ENCODE data around the gene SLF2.

Gene SLF2

GRCh38 chr10:100887761-100888296 lies 24.9 kb upstream of the SLF2 start:
- peaks cover 42% of the 10 kb centered on the region for H3K27me3 Mint-ChIP-seq
- H3K27ac Mint-ChIP-seq: no peak overlapping the region
- H3K4me3 Mint-ChIP-seq: no peak overlapping the region
- no peaks in the 10 kb centered on the region for H3K36me3 Mint-ChIP-seq
- no peaks in the 10 kb centered on the region for H3K4me1 Mint-ChIP-seq
- no peaks in the 10 kb centered on the region for H3K9me3 Mint-ChIP-seq
- no peak for ATAC-seq

GRCh38 chr10:100888957-100889356 lies 23.8 kb upstream of the SLF2 start:
- no peak for ATAC-seq
- H3K36me3 Mint-ChIP-seq: no peaks in the 10 kb centered on the region
- H3K9me3 Mint-ChIP-seq: no peaks in the 10 kb centered on the region
- H3K4me3 Mint-ChIP-seq: no peak overlapping the region
- H3K27me3 Mint-ChIP-seq: peaks cover 40% of the 10 kb centered on the region
- H3K4me1 Mint-ChIP-seq: no peaks in the 10 kb centered on the region
- no peak overlapping the region for H3K27ac Mint-ChIP-seq

GRCh38 chr10:100889546-100889945 lies 23.2 kb upstream of the SLF2 start:
- Mint-ChIP-seq H3K27ac (no peak overlapping the region), H3K4me3 (no peak overlapping the region), H3K27me3 (peaks cover 40% of the 10 kb centered on the region), H3K9me3 (no peaks in the 10 kb centered on the region), H3K36me3 (no peaks in the 10 kb centered on the region), H3K4me1 (no peaks in the 10 kb centered on the region)
- ATAC-seq: no peak

GRCh38 chr10:100890141-100890672 lies 22.6 kb upstream of the SLF2 start:
- no peak for ATAC-seq
- H3K27me3 Mint-ChIP-seq: peaks cover 40% of the 10 kb centered on the region
- H3K27ac Mint-ChIP-seq: no peak overlapping the region
- H3K4me3 Mint-ChIP-seq: no peak overlapping the region
- H3K4me1 Mint-ChIP-seq: peaks cover 4% of the 10 kb centered on the region
- no peaks in the 10 kb centered on the region for H3K36me3 Mint-ChIP-seq
- no peaks in the 10 kb centered on the region for H3K9me3 Mint-ChIP-seq

- no peak for ATAC-seq
- H3K4me3 Mint-ChIP-seq: no peak overlapping the region
- no peak overlapping the region for H3K27ac Mint-ChIP-seq
- peaks cover 10% of the 10 kb centered on the region for H3K4me1 Mint-ChIP-seq
- peaks cover 40% of the 10 kb centered on the region for H3K27me3 Mint-ChIP-seq
- H3K36me3 Mint-ChIP-seq: no peaks in the 10 kb centered on the region
- H3K9me3 Mint-ChIP-seq: no peaks in the 10 kb centered on the region
Measured at GRCh38 chr10:100890673-100891317, 22.0 kb upstream of the SLF2 start.

- H3K4me1 Mint-ChIP-seq: peaks cover 16% of the 10 kb centered on the region
- H3K27ac Mint-ChIP-seq: no peak overlapping the region
- H3K36me3 Mint-ChIP-seq: no peaks in the 10 kb centered on the region
- H3K9me3 Mint-ChIP-seq: no peaks in the 10 kb centered on the region
- no peak overlapping the region for H3K4me3 Mint-ChIP-seq
- no peak for ATAC-seq
- H3K27me3 Mint-ChIP-seq: peaks cover 45% of the 10 kb centered on the region
Measured at GRCh38 chr10:100894033-100894432, 18.7 kb upstream of the SLF2 start.

GRCh38 chr10:100894589-100895294 lies 18.0 kb upstream of the SLF2 start:
- Mint-ChIP-seq H3K27me3 (peaks cover 42% of the 10 kb centered on the region), H3K27ac (no peak overlapping the region), H3K4me1 (peaks cover 16% of the 10 kb centered on the region), H3K36me3 (no peaks in the 10 kb centered on the region), H3K9me3 (no peaks in the 10 kb centered on the region), H3K4me3 (no peak overlapping the region)
- no peak for ATAC-seq

- ATAC-seq: no peak
- no peaks in the 10 kb centered on the region for H3K36me3 Mint-ChIP-seq
- H3K27ac Mint-ChIP-seq: no peak overlapping the region
- peaks cover 16% of the 10 kb centered on the region for H3K4me1 Mint-ChIP-seq
- H3K27me3 Mint-ChIP-seq: peaks cover 42% of the 10 kb centered on the region
- H3K9me3 Mint-ChIP-seq: no peaks in the 10 kb centered on the region
- no peak overlapping the region for H3K4me3 Mint-ChIP-seq
Measured at GRCh38 chr10:100895346-100895745, 17.4 kb upstream of the SLF2 start.

GRCh38 chr10:100895896-100896295 lies 16.9 kb upstream of the SLF2 start:
- Mint-ChIP-seq H3K4me1 (peaks cover 16% of the 10 kb centered on the region), H3K36me3 (no peaks in the 10 kb centered on the region), H3K9me3 (no peaks in the 10 kb centered on the region), H3K27ac (no peak overlapping the region), H3K4me3 (no peak overlapping the region), H3K27me3 (peaks cover 42% of the 10 kb centered on the region)
- ATAC-seq: no peak

GRCh38 chr10:100896876-100897461 lies 15.8 kb upstream of the SLF2 start:
- H3K27ac Mint-ChIP-seq: no peak overlapping the region
- H3K4me1 Mint-ChIP-seq: peaks cover 16% of the 10 kb centered on the region
- no peaks in the 10 kb centered on the region for H3K9me3 Mint-ChIP-seq
- H3K4me3 Mint-ChIP-seq: no peak overlapping the region
- ATAC-seq: no peak
- peaks cover 33% of the 10 kb centered on the region for H3K27me3 Mint-ChIP-seq
- H3K36me3 Mint-ChIP-seq: no peaks in the 10 kb centered on the region

- H3K27ac Mint-ChIP-seq: no peak overlapping the region
- H3K27me3 Mint-ChIP-seq: peaks cover 28% of the 10 kb centered on the region
- H3K4me3 Mint-ChIP-seq: no peak overlapping the region
- ATAC-seq: no peak
- no peaks in the 10 kb centered on the region for H3K9me3 Mint-ChIP-seq
- H3K4me1 Mint-ChIP-seq: peaks cover 16% of the 10 kb centered on the region
- H3K36me3 Mint-ChIP-seq: no peaks in the 10 kb centered on the region
Measured at GRCh38 chr10:100897976-100898375, 14.8 kb upstream of the SLF2 start.

GRCh38 chr10:100899171-100899570 lies 13.6 kb upstream of the SLF2 start:
- no peaks in the 10 kb centered on the region for H3K9me3 Mint-ChIP-seq
- peaks cover 16% of the 10 kb centered on the region for H3K4me1 Mint-ChIP-seq
- H3K27me3 Mint-ChIP-seq: peaks cover 37% of the 10 kb centered on the region
- no peak overlapping the region for H3K4me3 Mint-ChIP-seq
- no peak overlapping the region for H3K27ac Mint-ChIP-seq
- H3K36me3 Mint-ChIP-seq: no peaks in the 10 kb centered on the region
- no peak for ATAC-seq

- ATAC-seq: no peak
- H3K4me3 Mint-ChIP-seq: no peak overlapping the region
- no peak overlapping the region for H3K27ac Mint-ChIP-seq
- H3K36me3 Mint-ChIP-seq: no peaks in the 10 kb centered on the region
- no peaks in the 10 kb centered on the region for H3K9me3 Mint-ChIP-seq
- peaks cover 37% of the 10 kb centered on the region for H3K27me3 Mint-ChIP-seq
- peaks cover 3% of the 10 kb centered on the region for H3K4me1 Mint-ChIP-seq
Measured at GRCh38 chr10:100901051-100901450, 11.7 kb upstream of the SLF2 start.

GRCh38 chr10:100902622-100903021 lies 10.1 kb upstream of the SLF2 start:
- no peak overlapping the region for H3K4me3 Mint-ChIP-seq
- H3K4me1 Mint-ChIP-seq: no peaks in the 10 kb centered on the region
- ATAC-seq: no peak
- H3K27me3 Mint-ChIP-seq: peaks cover 37% of the 10 kb centered on the region
- H3K36me3 Mint-ChIP-seq: no peaks in the 10 kb centered on the region
- H3K9me3 Mint-ChIP-seq: no peaks in the 10 kb centered on the region
- H3K27ac Mint-ChIP-seq: no peak overlapping the region

- no peaks in the 10 kb centered on the region for H3K9me3 Mint-ChIP-seq
- H3K4me3 Mint-ChIP-seq: no peak overlapping the region
- peaks cover 5% of the 10 kb centered on the region for H3K4me1 Mint-ChIP-seq
- peaks cover 23% of the 10 kb centered on the region for H3K27me3 Mint-ChIP-seq
- no peak overlapping the region for H3K27ac Mint-ChIP-seq
- H3K36me3 Mint-ChIP-seq: no peaks in the 10 kb centered on the region
- no peak for ATAC-seq
Measured at GRCh38 chr10:100904917-100905316, 7.8 kb upstream of the SLF2 start.
